SKM-1 (cell line): ENCODE data around the gene FOXI3.
"Not testable (repeated sequence)": the region's sequence is repeated elsewhere in the genome, so short reads cannot be mapped to it uniquely, and the experiment has no call there.

Experiments used
- DNase-seq: peaks from one replicate; lab custom pipeline; 2025; ENCODE audit not compliant: unreplicated experiment; lab: John Stamatoyannopoulos, UW

FOXI3 gene

DNA sequence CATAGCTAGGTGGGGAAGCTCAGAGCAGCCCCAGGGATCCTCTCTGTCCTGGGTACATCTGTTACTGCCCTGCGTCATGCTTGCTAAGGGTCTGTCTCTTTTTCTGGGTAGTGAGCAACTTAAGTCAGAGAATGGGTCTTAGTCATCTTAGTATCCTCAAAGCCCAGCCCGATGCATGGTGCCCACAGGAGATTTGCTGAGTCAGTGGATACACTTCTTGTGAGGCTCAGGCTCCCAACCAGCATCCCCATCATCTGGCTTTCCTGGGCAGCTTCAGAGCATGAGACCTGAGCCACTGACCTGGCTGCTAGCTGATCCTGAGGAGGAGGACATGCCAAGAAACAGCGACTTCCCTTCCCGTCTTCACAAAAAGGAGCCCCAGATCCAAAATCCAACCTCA is 10.0 kb downstream of the FOXI3 start:
- DNase-seq = no peak

DNA sequence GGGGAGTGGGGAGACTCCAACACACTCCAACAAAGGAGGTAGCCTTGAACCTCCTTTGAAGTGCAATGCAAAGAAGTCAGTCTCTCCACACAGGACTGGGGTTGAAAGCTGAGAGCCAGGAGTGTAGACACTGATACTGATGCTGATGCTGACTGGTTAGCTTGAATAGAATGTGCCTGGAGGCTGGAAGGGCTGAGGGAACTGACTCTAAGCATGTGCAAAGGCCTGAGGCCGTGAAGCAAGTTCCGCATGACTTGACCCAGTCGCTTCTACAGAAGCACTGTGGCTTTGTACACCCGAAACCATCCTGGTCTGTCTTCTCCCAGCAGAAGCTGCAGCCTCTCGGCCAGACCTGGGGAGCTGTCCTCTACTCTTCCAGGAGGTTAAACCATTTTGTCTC is 10.4 kb downstream of the FOXI3 start:
- DNase-seq = no peak

DNA sequence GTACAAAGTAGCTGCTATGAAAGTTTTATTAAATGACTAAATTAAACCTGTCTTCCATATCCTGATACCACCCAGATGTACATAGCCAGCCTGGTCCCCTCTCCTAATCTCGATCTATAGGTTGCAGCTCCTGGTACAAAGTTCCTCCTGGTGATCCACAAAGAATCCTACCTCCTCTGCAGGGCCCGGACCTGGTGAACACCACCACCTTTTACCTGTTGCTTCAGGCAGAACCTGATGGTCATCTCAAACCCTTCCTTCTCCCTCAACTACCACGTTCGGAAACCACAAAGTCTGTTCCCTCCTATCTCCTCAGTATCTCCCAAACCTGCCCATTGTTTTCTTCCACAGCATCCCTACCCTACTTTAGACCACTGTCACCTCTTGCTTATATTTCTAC is 15.5 kb downstream of the FOXI3 start:
- DNase-seq = no peak

DNA sequence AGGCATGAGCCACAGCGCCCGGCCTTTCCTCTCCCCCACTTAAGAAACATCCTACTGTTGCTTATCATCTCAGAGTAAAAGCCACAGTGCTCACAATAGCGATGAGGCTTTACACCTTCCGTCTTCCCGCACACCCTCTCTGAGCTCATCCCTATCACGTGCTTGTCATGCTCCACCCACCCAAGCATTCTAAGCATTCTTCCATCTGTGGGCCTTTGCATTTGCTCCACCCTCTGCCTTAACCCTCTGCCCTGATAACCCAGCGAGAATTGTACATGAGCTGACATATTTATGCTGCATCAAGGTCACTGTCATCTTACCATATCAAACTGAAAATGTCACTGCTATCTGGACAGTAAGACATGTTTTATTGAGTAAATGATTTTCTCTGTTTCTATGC is 22.6 kb downstream of the FOXI3 start:
- DNase-seq = no peak

DNA sequence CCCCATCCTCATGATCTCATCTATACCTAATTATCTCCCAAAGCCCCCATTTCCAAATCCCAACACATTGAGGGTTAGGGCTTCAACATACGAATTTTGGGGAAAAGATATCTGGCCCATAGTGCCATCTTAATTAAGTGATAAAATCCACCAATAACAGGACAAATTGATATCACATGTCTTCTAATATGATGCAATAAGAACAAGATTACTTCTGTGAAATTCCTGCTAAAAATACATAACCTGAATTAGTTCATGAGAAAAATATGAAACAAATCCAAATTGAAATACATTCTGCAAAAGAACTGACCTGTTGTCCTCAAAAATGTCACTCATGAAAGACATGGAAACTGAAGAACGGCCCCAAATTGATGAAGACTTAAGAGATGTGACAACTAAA is 28.8 kb downstream of the FOXI3 start:
- no peak for DNase-seq

DNA sequence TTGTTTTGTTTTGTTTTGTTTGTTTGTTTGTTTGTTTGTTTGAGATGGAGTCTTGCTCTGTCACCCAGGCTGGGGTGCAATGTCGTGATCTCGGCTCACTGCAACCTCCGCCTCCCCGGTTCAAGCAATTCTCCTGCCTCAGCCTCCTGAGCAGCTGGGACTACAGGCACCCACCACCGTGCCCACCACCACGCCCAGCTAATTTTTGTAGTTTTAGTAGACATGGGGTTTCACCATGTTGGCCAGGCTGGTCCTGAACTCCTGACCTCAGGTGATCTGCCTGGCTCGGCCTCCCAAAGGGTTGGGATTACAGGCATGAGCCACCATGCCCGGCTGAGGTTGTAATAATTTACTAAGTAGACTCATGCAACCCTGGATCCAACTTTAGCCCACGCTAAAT is 33.4 kb downstream of the FOXI3 start:
- not testable (repeated sequence) for DNase-seq

DNA sequence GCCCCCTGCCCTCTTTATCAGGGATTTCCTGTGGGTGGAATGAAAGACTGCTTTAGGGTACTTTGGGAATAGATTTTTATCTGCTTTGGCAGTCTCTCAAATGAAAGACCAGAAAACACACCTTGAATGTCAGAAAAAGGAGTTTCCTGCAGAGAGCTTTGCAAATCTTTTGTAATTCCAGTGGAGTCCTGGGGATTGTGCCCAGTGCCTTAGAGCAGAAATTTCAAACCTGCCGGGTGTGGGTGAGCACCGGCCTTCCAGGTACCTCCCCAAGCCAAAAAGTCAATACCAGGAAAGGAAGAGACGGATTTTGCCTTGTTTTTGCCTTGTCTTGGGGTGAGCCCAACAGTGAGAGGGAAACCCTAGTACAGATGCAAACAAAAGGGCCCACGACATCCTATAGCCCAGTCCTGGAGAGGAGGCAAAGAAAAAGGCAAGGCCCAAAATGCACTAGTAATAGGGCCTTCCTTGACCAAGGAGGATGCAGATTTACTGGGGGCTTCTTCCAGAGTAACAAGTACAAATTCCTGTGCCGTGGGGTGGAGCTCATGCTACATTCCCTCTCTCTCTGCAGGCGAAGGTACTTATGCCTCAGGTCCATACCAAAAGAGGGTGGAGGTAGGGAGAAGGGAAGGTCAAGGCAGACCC is 36.4 kb downstream of the FOXI3 start:
- no peak for DNase-seq

DNA sequence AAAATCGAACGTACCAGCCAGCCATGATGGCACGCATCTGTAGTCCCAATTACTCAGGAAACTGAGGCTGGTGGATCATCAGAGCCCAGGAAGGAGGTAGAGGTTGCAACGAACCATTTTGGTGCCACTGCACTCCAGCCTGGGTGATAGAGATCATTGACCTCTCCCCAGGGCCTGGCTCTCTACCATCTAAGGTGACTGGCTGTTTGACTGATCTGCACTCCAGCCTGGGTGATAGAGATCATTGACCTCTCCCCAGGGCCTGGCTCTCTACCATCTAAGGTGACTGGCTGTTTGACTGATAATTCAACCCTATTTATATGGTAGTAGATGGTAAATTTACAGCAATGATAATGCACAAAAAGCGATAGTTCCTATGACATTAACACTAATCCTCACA is 43.6 kb downstream of the FOXI3 start:
- DNase-seq = not testable (repeated sequence)

DNA sequence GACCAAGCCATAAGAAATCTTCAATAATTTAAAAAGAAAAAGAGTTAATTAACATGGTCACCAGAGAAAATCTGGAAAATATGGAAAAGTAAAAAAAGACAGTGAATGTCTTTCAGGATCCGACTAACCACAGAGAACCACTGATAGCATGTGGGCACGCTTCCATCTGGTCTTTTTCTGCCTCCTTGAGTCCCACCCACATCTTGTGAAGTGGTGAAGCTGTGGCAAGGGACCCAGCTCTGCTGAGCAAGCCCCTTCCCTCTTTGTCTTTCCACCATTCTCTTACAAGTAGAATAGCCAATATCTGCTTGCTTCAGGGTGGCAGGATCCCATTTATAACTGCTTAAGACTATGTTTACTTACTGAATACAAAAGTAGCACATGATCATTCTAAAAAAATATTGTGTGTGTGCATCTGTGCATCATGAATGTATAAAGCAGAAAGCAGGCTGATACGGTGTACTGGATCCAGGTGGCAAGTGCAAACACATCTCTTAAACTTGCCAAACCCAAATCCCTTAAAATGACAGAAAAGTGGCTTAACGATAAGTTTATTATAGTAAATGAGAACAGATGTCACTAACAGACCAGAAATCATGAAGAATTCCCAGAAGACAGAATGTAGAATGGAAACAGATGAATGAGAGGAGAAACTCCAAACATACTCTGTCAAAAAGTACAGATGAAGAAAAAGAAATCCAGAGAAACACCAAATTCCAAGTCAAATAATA is 52.3 kb downstream of the FOXI3 start:
- DNase-seq = no peak

DNA sequence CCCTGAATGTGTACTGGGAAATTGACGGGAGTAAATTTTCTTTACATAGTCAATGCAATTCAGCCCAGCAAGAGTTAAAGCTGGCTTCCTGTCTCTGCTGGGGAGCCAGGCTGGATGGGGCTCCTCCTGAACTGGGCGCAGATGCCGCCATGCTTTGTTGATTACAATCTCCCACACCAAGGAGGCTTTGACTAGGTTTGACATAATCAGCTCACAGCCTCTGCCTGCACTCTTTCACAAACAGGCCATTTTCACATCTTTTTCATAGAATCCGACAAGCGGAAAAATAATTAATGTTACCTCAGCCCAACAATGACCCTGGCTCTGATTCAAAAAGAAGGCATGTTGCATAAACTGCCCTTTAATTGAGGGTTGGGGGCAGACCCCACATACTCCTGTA is 54.3 kb downstream of the FOXI3 start:
- no peak for DNase-seq
